ENCODE data around the gene ATP1A4. TPM values are rescaled to one million over a fixed set of nuclear protein-coding genes. Genes with fewer than 3 reads are reported as not detected.

ATP1A4 gene
- total RNA-seq, 1 donor = not detected

DNA sequence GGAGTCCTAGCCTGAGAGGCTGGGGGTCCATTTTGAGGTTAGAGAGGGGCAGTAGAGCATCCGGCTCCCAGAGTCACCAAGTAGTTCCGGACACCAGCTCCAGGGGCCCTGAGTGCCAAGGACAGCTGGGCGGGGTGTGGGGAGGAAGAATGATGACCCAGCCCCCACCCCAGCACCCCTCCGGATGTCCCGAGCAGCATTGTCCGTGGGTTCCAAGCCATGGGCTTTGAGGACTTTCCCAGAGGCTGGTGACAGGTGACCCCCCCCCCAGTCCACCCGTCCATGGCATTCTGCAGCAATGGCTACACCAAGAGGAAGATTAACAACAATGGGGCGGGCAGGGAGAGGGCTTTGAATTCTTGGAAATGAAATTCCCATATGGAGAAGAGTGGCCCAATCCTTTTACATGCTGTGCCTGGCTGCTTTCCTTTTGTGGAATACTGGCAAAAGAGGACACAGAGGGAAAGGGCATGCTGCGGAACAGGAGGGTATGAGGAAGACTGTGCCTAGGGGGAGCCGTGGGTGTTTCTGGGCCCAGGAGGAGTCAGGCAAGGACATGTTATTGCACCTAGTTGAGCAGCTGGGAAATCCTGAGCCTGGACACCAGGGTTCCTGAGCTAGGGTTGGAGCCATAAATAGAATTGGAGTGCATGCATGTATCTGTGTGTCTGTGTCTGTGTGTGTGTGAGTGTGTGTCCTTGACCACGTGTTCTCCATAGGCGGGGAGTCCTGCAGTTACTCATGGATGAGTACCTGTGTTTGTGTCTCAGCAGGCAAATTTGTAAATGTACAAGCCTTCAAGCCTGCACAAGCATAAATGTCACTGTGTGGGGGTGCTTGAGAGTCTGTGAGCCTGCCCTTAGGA is 34.9 kb upstream of the ATP1A4 start:
- Histone ChIP-seq H2AFZ (ENCODE audit: low read length) (no peak overlapping the region), H3K27me3 (ENCODE audit: insufficient read depth, low read length) (peaks cover 23% of the 10 kb centered on the region), H3K4me2 (ENCODE audit: insufficient read depth, low read length) (no peak overlapping the region), H3K79me2 (ENCODE audit: insufficient read depth, low read length) (no peaks in the 10 kb centered on the region), H4K20me1 (ENCODE audit: insufficient read depth, low read length) (no peaks in the 10 kb centered on the region), H3K4me1 (ENCODE audit: insufficient read depth, low read length) (no peaks in the 10 kb centered on the region), H3K36me3 (ENCODE audit: insufficient read depth, low read length) (no peaks in the 10 kb centered on the region), H3K4me3 (ENCODE audit: insufficient read depth, low read length) (no peak overlapping the region), H3K27ac (ENCODE audit: low read depth, low read length) (no peak overlapping the region), H3K9me3 (ENCODE audit: low read depth, low read length) (no peaks in the 10 kb centered on the region)
- TF ChIP-seq, protein P1, sequence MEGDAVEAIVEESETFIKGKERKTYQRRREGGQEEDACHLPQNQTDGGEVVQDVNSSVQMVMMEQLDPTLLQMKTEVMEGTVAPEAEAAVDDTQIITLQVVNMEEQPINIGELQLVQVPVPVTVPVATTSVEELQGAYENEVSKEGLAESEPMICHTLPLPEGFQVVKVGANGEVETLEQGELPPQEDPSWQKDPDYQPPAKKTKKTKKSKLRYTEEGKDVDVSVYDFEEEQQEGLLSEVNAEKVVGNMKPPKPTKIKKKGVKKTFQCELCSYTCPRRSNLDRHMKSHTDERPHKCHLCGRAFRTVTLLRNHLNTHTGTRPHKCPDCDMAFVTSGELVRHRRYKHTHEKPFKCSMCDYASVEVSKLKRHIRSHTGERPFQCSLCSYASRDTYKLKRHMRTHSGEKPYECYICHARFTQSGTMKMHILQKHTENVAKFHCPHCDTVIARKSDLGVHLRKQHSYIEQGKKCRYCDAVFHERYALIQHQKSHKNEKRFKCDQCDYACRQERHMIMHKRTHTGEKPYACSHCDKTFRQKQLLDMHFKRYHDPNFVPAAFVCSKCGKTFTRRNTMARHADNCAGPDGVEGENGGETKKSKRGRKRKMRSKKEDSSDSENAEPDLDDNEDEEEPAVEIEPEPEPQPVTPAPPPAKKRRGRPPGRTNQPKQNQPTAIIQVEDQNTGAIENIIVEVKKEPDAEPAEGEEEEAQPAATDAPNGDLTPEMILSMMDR (IDR thresholded peaks at IDR 0.05; ENCODE audit: extremely low read depth, low read depth, low read length) = no peak
- peak; percentile 68 for DNase-seq (ENCODE audit: insufficient read length, low spot score, missing footprints)

DNA sequence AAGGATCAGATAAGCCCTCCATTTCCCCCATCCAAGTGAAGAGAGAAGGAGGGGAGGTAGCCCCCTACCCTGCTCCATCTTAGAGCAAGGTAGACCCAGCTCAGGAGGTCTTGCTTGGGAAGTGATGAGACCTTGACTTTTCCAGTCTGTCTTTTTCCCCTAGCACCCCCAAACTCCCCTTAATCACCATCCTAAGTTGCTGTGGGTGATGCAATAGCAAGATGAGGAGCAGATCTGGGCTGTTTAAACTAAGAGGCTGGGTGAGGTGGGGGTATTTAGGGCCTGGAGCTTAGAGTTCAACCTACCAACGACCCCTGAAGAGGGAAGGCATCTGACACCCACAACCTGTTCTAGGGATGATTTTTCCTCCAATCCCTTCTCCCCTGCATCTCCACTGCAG is 34.1 kb upstream of the ATP1A4 start:
- H2AFZ ChIP-seq (ENCODE audit: low read length) = no peak overlapping the region
- H4K20me1 ChIP-seq (ENCODE audit: insufficient read depth, low read length) = no peaks in the 10 kb centered on the region
- no peaks in the 10 kb centered on the region for H3K79me2 ChIP-seq (ENCODE audit: insufficient read depth, low read length)
- TF ChIP-seq, protein P1 (IDR thresholded peaks at IDR 0.05; ENCODE audit: extremely low read depth, low read depth, low read length) = no peak
- no peak overlapping the region for H3K27ac ChIP-seq (ENCODE audit: low read depth, low read length)
- H3K27me3 ChIP-seq (ENCODE audit: insufficient read depth, low read length) = peaks cover 23% of the 10 kb centered on the region
- H3K4me3 ChIP-seq (ENCODE audit: insufficient read depth, low read length) = no peak overlapping the region
- no peaks in the 10 kb centered on the region for H3K9me3 ChIP-seq (ENCODE audit: low read depth, low read length)
- DNase-seq (ENCODE audit: insufficient read length, low spot score, missing footprints) = peak; percentile 59
- H3K4me2 ChIP-seq (ENCODE audit: insufficient read depth, low read length) = no peak overlapping the region
- H3K4me1 ChIP-seq (ENCODE audit: insufficient read depth, low read length) = no peaks in the 10 kb centered on the region
- H3K36me3 ChIP-seq (ENCODE audit: insufficient read depth, low read length) = no peaks in the 10 kb centered on the region

DNA sequence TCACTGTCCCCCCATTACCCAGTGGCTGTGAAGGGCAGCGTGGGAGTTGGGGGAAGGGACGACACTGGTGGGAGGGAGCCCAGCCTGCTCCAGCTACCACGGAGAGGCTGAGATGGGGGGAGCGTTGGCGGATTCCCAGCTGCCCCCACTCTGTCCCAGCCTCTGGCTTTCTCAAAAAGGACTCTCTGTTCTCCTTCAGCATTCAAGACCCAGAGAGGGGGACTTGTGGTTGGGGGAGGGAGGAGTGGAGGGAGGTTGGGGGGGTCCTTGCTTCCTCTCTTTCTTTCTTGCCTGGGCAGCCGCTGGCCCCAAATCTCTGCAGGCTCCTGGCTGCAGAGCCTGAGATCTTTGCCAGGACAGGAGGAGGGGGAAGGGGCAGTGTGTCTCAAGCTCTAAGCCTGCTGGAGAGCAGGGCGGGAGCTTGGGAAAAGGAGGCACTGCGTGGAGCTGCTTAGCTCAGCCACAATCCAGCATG is 33.7 kb upstream of the ATP1A4 start:
- TF ChIP-seq, protein P1 (IDR thresholded peaks at IDR 0.05; ENCODE audit: extremely low read depth, low read depth, low read length) = no peak
- Histone ChIP-seq H3K4me1 (ENCODE audit: insufficient read depth, low read length) (no peaks in the 10 kb centered on the region), H3K27ac (ENCODE audit: low read depth, low read length) (no peak overlapping the region), H3K79me2 (ENCODE audit: insufficient read depth, low read length) (no peaks in the 10 kb centered on the region), H2AFZ (ENCODE audit: low read length) (no peak overlapping the region), H3K9me3 (ENCODE audit: low read depth, low read length) (no peaks in the 10 kb centered on the region), H3K4me3 (ENCODE audit: insufficient read depth, low read length) (no peak overlapping the region), H3K4me2 (ENCODE audit: insufficient read depth, low read length) (no peak overlapping the region), H4K20me1 (ENCODE audit: insufficient read depth, low read length) (no peaks in the 10 kb centered on the region), H3K27me3 (ENCODE audit: insufficient read depth, low read length) (peaks cover 23% of the 10 kb centered on the region), H3K36me3 (ENCODE audit: insufficient read depth, low read length) (no peaks in the 10 kb centered on the region)
- peak; percentile 88 for DNase-seq (ENCODE audit: insufficient read length, low spot score, missing footprints)

DNA sequence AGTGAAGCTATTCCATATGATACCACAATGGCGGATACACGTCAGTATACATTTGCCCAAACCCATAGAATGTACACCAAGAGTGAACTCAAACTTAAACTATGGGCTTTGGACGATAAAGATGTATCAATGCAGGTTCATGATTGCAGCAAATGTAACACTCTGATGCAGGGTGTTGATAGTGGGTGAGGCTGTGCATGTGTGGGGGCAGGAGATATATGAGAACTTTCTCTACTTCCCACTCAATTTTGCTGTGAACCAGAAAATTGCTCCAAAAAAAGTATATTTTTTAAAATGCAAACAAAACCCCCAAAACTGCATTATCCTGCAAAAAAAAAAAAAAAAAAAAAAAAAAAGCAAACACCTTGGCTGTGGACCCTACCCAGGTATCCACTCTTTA is 32.5 kb upstream of the ATP1A4 start:
- Histone ChIP-seq H3K27ac (ENCODE audit: low read depth, low read length) (no peak overlapping the region), H3K36me3 (ENCODE audit: insufficient read depth, low read length) (no peaks in the 10 kb centered on the region), H4K20me1 (ENCODE audit: insufficient read depth, low read length) (no peaks in the 10 kb centered on the region), H3K79me2 (ENCODE audit: insufficient read depth, low read length) (no peaks in the 10 kb centered on the region), H2AFZ (ENCODE audit: low read length) (no peak overlapping the region), H3K4me1 (ENCODE audit: insufficient read depth, low read length) (no peaks in the 10 kb centered on the region), H3K4me3 (ENCODE audit: insufficient read depth, low read length) (no peak overlapping the region), H3K4me2 (ENCODE audit: insufficient read depth, low read length) (no peak overlapping the region), H3K27me3 (ENCODE audit: insufficient read depth, low read length) (peaks cover 23% of the 10 kb centered on the region), H3K9me3 (ENCODE audit: low read depth, low read length) (no peaks in the 10 kb centered on the region)
- DNase-seq (ENCODE audit: insufficient read length, low spot score, missing footprints) = no peak
- TF ChIP-seq, protein P1 (IDR thresholded peaks at IDR 0.05; ENCODE audit: extremely low read depth, low read depth, low read length) = no peak

Data from osteoblast (primary cell).